Calu3 (cell line): ENCODE results near the gene KRT6B. TPM values are rescaled to one million over a fixed set of nuclear protein-coding genes. Genes with fewer than 3 reads are reported as not detected.
A peak's percentile ranks its signal among the peaks of the same experiment; 100 is the strongest.
"Not testable (repeated sequence)": the region's sequence is repeated elsewhere in the genome, so short reads cannot be mapped to it uniquely, and the experiment has no call there.

Source experiments
- Bru-seq: library from RNA; stranded (reverse); fragments of 400-500 nt; gene quantifications from one replicate; lab custom pipeline; 2021; lab: Mats Ljungman, UMichigan
- BruChase-seq, 2 experiments: library from RNA; stranded (reverse); fragments of 400-500 nt; gene quantifications; one replicate each; lab custom pipeline; 2021; lab: Mats Ljungman, UMichigan
- BruUV-seq: library from RNA; stranded (reverse); fragments of 400-500 nt; replicated peaks from 2 replicates; lab custom pipeline; 2021; lab: Mats Ljungman, UMichigan
- CTCF ChIA-PET: fragments of 300-600 bp; sonication (Branson Sonifier 250); formaldehyde crosslinking; loops from one replicate; lab custom pipeline; 2022; ENCODE audit warnings: antibody characterized with exemption; lab: Charles Lee
- DNase-seq: peaks from one replicate; pipeline ENCODE4 v3.0.0; 2022
- H3K27ac Mint-ChIP-seq: one replicate; pipeline ENCODE4 v1.8.0; 2022; ENCODE audit warnings: mixed read lengths; ENCODE audit not compliant: unreplicated experiment
- H3K27me3 Mint-ChIP-seq: one replicate; pipeline ENCODE4 v1.8.0; 2022; ENCODE audit warnings: mixed read lengths; ENCODE audit not compliant: unreplicated experiment
- H3K36me3 Mint-ChIP-seq: one replicate; pipeline ENCODE4 v1.8.0; 2022; ENCODE audit warnings: mild to moderate bottlenecking, moderate library complexity, mixed read lengths; ENCODE audit not compliant: insufficient read depth, unreplicated experiment
- H3K4me1 Mint-ChIP-seq: one replicate; pipeline ENCODE4 v1.8.0; 2022; ENCODE audit warnings: mild to moderate bottlenecking, low read depth, mixed read lengths; ENCODE audit not compliant: unreplicated experiment
- H3K4me3 Mint-ChIP-seq: one replicate; pipeline ENCODE4 v1.8.0; 2022; ENCODE audit warnings: mild to moderate bottlenecking, low read depth, moderate library complexity, mixed read lengths; ENCODE audit not compliant: unreplicated experiment
- H3K9me3 Mint-ChIP-seq: one replicate; pipeline ENCODE4 v1.8.0; 2022; ENCODE audit warnings: low read depth, mixed read lengths; ENCODE audit not compliant: unreplicated experiment
- CTCF ChIP-seq: fragments of 200-600 bp; IDR thresholded peaks from one replicate; pipeline ENCODE4 v1.8.0; 2022; ENCODE audit warnings: antibody characterized with exemption; ENCODE audit not compliant: unreplicated experiment
- intact Hi-C: fragments of 100-400 bp; cut with micrococcal nuclease; formaldehyde crosslinking; loops from one replicate; pipeline ENCODE4 v1.10.0; 2022; ENCODE audit not compliant: unreplicated experiment
- long read RNA-seq: library from polyadenylated mRNA; stranded (forward); transcript quantifications from one replicate; pipeline ENCODE4 v2.0.0, GENCODE V29; 2022
- total RNA-seq: library from RNA; stranded (reverse); gene quantifications from 2 replicates; pipeline ENCODE4 v1.2.3, GENCODE V29; 2022

KRT6B gene
- total RNA-seq (2.2 and 5.6 TPM in 2 replicates), Bru-seq, nascent RNA (percentile 30 among the genes with signal in this experiment), BruChase-seq, experiment 1, labeled RNA remaining after a 6-hour chase (percentile 52 among the genes with signal in this experiment), BruChase-seq, experiment 2, labeled RNA remaining after a 2-hour chase (percentile 43 among the genes with signal in this experiment)
- long read RNA-seq, partial matches to known transcripts = 3 of 6 reads
- long read RNA-seq, other reads (novel, unspliced or antisense) = 0 of 6 reads

- peaks cover 21% of the 10 kb centered on the region for H3K4me1 Mint-ChIP-seq
- intact Hi-C loops = no loop called here
- H3K27me3 Mint-ChIP-seq = no peaks in the 10 kb centered on the region
- BruUV-seq = no TSS peak
- H3K4me3 Mint-ChIP-seq = no peak within 1 kb of the TSS
- TF ChIP-seq CTCF = no peak
- peaks cover 3% of the 10 kb centered on the region for H3K9me3 Mint-ChIP-seq
- no peaks in the 10 kb centered on the region for H3K36me3 Mint-ChIP-seq
- H3K27ac Mint-ChIP-seq = no peak within 1 kb of the TSS
- DNase-seq = peak; percentile 6
- CTCF ChIA-PET = no interaction called here
Measured at GRCh38 chr12:52452101-52452500, at the start of gene KRT6B. Gene KRT6B, minus strand, starts transcription at chr12:52452146. Its CDS starts 68 bp downstream, at chr12:52452078.

- CTCF ChIA-PET = no interaction called here
- H3K27ac Mint-ChIP-seq = no peak overlapping the region
- peaks cover 35% of the 10 kb centered on the region for H3K27me3 Mint-ChIP-seq
- H3K36me3 Mint-ChIP-seq = no peaks in the 10 kb centered on the region
- intact Hi-C loops = no loop called here
- TF ChIP-seq CTCF = no peak
- H3K4me1 Mint-ChIP-seq = peaks cover 9% of the 10 kb centered on the region
- DNase-seq = no peak
- BruUV-seq = no TSS peak
- H3K4me3 Mint-ChIP-seq = no peak overlapping the region
- no peaks in the 10 kb centered on the region for H3K9me3 Mint-ChIP-seq
Measured at GRCh38 chr12:52501490-52501889, 49.5 kb upstream of the KRT6B start.

GRCh38 chr12:52500574-52500973, 48.6 kb upstream of the KRT6B start:
- BruUV-seq, DNase-seq, H3K4me1 Mint-ChIP-seq, H3K4me3 Mint-ChIP-seq, CTCF ChIA-PET, H3K9me3 Mint-ChIP-seq, intact Hi-C loops, H3K36me3 Mint-ChIP-seq, H3K27ac Mint-ChIP-seq: not testable (repeated sequence)
- peaks cover 35% of the 10 kb centered on the region for H3K27me3 Mint-ChIP-seq

GRCh38 chr12:52499806-52500560, 48.0 kb upstream of the KRT6B start:
- no peaks in the 10 kb centered on the region for H3K36me3 Mint-ChIP-seq
- CTCF ChIA-PET = no interaction called here
- H3K9me3 Mint-ChIP-seq = no peaks in the 10 kb centered on the region
- no peak overlapping the region for H3K27ac Mint-ChIP-seq
- peaks cover 9% of the 10 kb centered on the region for H3K4me1 Mint-ChIP-seq
- H3K4me3 Mint-ChIP-seq = no peak overlapping the region
- no TSS peak for BruUV-seq
- DNase-seq = no peak
- H3K27me3 Mint-ChIP-seq = peaks cover 38% of the 10 kb centered on the region
- intact Hi-C loops = no loop called here
- TF ChIP-seq CTCF = no peak

GRCh38 chr12:52498946-52499345, 47.0 kb upstream of the KRT6B start:
- intact Hi-C loops = no loop called here
- no TSS peak for BruUV-seq
- Mint-ChIP-seq H3K36me3 (no peaks in the 10 kb centered on the region), H3K9me3 (no peaks in the 10 kb centered on the region), H3K4me3 (no peak overlapping the region), H3K27me3 (peaks cover 48% of the 10 kb centered on the region), H3K27ac (no peak overlapping the region), H3K4me1 (peaks cover 9% of the 10 kb centered on the region)
- CTCF ChIA-PET = no interaction called here
- no peak for TF ChIP-seq CTCF
- no peak for DNase-seq
